ENCODE measurements around the gene RIPOR3.
"Not testable (repeated sequence)": the region's sequence is repeated elsewhere in the genome, so short reads cannot be mapped to it uniquely, and the experiment has no call there.

Gene RIPOR3

GRCh38 chr20:50679753-50680104, 11.6 kb downstream of the RIPOR3 start:
- no peak for DNase-seq

GRCh38 chr20:50678169-50678898, 13.0 kb downstream of the RIPOR3 start:
- DNase-seq: no peak

GRCh38 chr20:50676858-50677257, 14.5 kb downstream of the RIPOR3 start:
- DNase-seq: no peak

GRCh38 chr20:50676377-50676731, 15.0 kb downstream of the RIPOR3 start:
- DNase-seq: not testable (repeated sequence)

- DNase-seq: no peak
Observed at GRCh38 chr20:50675671-50676376, 15.5 kb downstream of the RIPOR3 start.

GRCh38 chr20:50674138-50674825, 17.1 kb downstream of the RIPOR3 start:
- DNase-seq: no peak

- no peak for DNase-seq
Observed at GRCh38 chr20:50673466-50674137, 17.7 kb downstream of the RIPOR3 start.

- DNase-seq: no peak
Observed at GRCh38 chr20:50673146-50673465, 18.2 kb downstream of the RIPOR3 start.

- DNase-seq: no peak
Observed at GRCh38 chr20:50672400-50673145, 18.8 kb downstream of the RIPOR3 start.

GRCh38 chr20:50671626-50672025, 19.7 kb downstream of the RIPOR3 start:
- DNase-seq: no peak

- DNase-seq: not testable (repeated sequence)
Observed at GRCh38 chr20:50671010-50671409, 20.3 kb downstream of the RIPOR3 start.

GRCh38 chr20:50670126-50670862, 21.0 kb downstream of the RIPOR3 start:
- DNase-seq: no peak

- DNase-seq: no peak
Observed at GRCh38 chr20:50668798-50669197, 22.5 kb downstream of the RIPOR3 start.

GRCh38 chr20:50668326-50668725, 23.0 kb downstream of the RIPOR3 start:
- DNase-seq: no peak

GRCh38 chr20:50666709-50667298, 24.5 kb downstream of the RIPOR3 start:
- no peak for DNase-seq

- no peak for DNase-seq
Observed at GRCh38 chr20:50664254-50664653, 27.1 kb downstream of the RIPOR3 start.

- no peak for DNase-seq
Observed at GRCh38 chr20:50663095-50663821, 28.1 kb downstream of the RIPOR3 start.

- DNase-seq: no peak
Observed at GRCh38 chr20:50659975-50660670, 31.2 kb downstream of the RIPOR3 start.

- DNase-seq: no peak
Observed at GRCh38 chr20:50658804-50659380, 32.5 kb downstream of the RIPOR3 start.

GRCh38 chr20:50655311-50655880, 35.9 kb downstream of the RIPOR3 start:
- no peak for DNase-seq

Data from activated T-cell treated with anti-CD3 and anti-CD28 coated beads, Interleukin-2, amount 50 U/mL, for 1 hour (primary cell).